ENCODE measurements around the gene ARHGAP26. TPM values are rescaled to one million over a fixed set of nuclear protein-coding genes. Genes with fewer than 3 reads are reported as not detected.

ARHGAP26 gene
- total RNA-seq, 6 experiments from 2014 or later, result 6.7 to 14.5 (median 8.3) TPM

DNA sequence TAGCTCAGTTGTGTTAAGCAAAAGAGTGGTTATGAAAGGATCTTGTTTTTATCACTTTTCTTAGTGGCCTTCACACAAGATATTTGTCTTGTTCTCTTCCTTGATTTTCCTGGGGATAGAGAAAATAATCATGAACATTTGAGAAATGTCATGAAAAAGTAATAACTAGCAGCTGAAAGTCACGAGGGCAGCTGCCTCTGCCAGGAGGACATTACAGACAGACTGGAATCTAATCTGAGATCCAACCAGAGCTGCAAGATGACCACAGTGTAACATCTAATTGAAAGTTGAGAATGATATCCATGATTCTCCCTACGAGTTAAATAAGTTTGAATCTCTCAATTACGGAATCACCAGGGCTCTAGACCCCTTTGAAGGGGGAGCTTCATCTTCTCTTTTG, 274.9 kb downstream of the ARHGAP26 start:
- Histone ChIP-seq H3K9me3 (no peaks in the 10 kb centered on the region), H3K4me3 (no peak overlapping the region), H3K4me1 (no peaks in the 10 kb centered on the region), H3K27ac (no peak overlapping the region), H3K36me3 (no peaks in the 10 kb centered on the region), H3K27me3 (no peaks in the 10 kb centered on the region)
- ATAC-seq (no peak), DNase-seq (no peak)
- intact Hi-C loops (cut with DNase I), result no loop called here
- 83% methylated on average over 3 of the region's 3 CpGs for WGBS (ENCODE audit: insufficient coverage, low coverage, low lambda C conversion rate, missing lambda C conversion rate)
- TF ChIP-seq POLR2A (IDR thresholded peaks at IDR 0.05), result no peak
- TF ChIP-seq, protein P1, sequence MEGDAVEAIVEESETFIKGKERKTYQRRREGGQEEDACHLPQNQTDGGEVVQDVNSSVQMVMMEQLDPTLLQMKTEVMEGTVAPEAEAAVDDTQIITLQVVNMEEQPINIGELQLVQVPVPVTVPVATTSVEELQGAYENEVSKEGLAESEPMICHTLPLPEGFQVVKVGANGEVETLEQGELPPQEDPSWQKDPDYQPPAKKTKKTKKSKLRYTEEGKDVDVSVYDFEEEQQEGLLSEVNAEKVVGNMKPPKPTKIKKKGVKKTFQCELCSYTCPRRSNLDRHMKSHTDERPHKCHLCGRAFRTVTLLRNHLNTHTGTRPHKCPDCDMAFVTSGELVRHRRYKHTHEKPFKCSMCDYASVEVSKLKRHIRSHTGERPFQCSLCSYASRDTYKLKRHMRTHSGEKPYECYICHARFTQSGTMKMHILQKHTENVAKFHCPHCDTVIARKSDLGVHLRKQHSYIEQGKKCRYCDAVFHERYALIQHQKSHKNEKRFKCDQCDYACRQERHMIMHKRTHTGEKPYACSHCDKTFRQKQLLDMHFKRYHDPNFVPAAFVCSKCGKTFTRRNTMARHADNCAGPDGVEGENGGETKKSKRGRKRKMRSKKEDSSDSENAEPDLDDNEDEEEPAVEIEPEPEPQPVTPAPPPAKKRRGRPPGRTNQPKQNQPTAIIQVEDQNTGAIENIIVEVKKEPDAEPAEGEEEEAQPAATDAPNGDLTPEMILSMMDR (IDR thresholded peaks at IDR 0.05), result no peak

DNA sequence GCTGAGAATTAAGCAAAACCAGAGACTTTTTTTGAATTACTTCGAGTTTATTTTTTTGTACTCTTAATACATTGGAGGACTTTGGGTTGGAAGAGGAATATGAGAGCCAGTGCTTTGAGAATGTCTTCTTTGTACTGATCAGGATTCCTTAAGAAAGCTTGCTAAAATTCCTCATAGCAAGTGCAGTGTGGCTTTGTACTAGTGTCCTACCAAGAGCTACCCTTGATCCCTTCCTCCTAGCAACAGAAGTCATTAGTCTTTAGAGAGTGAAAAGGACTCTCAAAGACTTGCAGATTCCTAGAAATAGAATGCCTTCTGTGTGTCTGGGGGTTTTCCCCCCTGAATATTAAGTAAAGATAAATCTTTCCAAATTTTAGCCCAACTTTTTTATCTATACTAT, 276.1 kb downstream of the ARHGAP26 start:
- no peaks in the 10 kb centered on the region for H3K9me3 ChIP-seq
- H3K4me3 ChIP-seq, result no peak overlapping the region
- H3K27ac ChIP-seq, result no peak overlapping the region
- DNase-seq, result no peak
- TF ChIP-seq, protein P1 (IDR thresholded peaks at IDR 0.05), result no peak
- TF ChIP-seq POLR2A (IDR thresholded peaks at IDR 0.05), result no peak
- H3K4me1 ChIP-seq, result peaks cover 0 to 5% (median 0%) of the 10 kb centered on the region in 4 donors
- ATAC-seq, result no peak
- intact Hi-C loops (cut with DNase I), result no loop called here
- 92% methylated on average over 1 of the region's 1 CpG for WGBS (ENCODE audit: insufficient coverage, low coverage, low lambda C conversion rate, missing lambda C conversion rate)
- no peaks in the 10 kb centered on the region for H3K27me3 ChIP-seq
- H3K36me3 ChIP-seq, result no peaks in the 10 kb centered on the region

DNA sequence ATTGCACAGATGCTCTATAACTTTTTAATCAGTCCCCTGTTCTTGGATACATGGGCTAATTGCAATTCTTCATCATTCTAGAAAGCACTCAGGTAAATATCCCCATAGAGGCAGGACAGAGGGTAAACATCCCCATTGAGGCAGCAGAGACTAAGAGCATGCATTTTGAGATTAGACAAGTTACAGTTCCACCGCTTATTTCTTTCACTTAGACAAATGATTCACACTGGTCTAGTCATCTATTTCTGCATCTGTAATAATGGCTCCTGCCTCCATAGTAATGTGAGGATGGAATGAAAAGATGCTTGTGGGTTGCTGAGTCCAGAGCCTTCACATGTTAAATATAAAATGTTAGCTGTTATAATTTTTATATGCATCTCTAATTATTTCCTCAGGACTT, 276.9 kb downstream of the ARHGAP26 start:
- DNase-seq (no peak), ATAC-seq (no peak)
- Histone ChIP-seq H3K4me1 (peaks cover 0 to 13% (median 0%) of the 10 kb centered on the region in 4 donors), H3K27me3 (no peaks in the 10 kb centered on the region), H3K4me3 (no peak overlapping the region), H3K9me3 (no peaks in the 10 kb centered on the region), H3K27ac (no peak overlapping the region), H3K36me3 (no peaks in the 10 kb centered on the region)
- TF ChIP-seq, protein P1 (IDR thresholded peaks at IDR 0.05), result no peak
- TF ChIP-seq POLR2A (IDR thresholded peaks at IDR 0.05), result no peak
- intact Hi-C loops (cut with DNase I), result no loop called here
- 73% methylated on average over 1 of the region's 1 CpG for WGBS (ENCODE audit: insufficient coverage, low coverage, low lambda C conversion rate, missing lambda C conversion rate)

DNA sequence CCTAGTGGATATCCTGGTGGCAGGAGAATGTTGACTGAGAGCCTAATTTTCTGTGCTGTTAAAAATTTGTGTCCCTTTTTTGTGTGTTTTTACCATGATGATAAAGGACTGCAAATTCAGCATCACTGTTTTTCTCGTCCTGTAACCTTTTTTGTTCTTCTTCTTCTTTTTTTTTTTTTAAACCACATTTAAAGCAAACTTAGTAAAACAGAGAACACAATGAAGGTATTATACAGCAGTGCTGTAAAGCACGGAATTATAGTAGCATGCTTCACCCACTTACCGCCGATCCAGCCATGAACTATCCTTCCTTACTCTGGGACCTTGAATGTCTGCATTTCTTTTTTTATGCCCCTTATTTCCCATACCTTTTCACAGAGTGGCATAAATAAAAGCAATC, 280.0 kb downstream of the ARHGAP26 start:
- Histone ChIP-seq H3K36me3 (peaks cover 0 to 1% (median 0%) of the 10 kb centered on the region in 4 donors), H3K27me3 (no peaks in the 10 kb centered on the region), H3K27ac (no peak overlapping the region), H3K4me3 (no peak overlapping the region), H3K4me1 (peaks cover 0 to 29% (median 0%) of the 10 kb centered on the region in 4 donors), H3K9me3 (no peaks in the 10 kb centered on the region)
- intact Hi-C loops (cut with DNase I), result no loop called here
- DNase-seq, result no peak
- WGBS (ENCODE audit: insufficient coverage, low coverage, low lambda C conversion rate, missing lambda C conversion rate), result 91% methylated on average over 4 of the region's 4 CpGs
- no peak for TF ChIP-seq POLR2A (IDR thresholded peaks at IDR 0.05)
- TF ChIP-seq, protein P1 (IDR thresholded peaks at IDR 0.05), result no peak
- ATAC-seq, result no peak
